ENCODE data around the gene PPM1J.

DNA sequence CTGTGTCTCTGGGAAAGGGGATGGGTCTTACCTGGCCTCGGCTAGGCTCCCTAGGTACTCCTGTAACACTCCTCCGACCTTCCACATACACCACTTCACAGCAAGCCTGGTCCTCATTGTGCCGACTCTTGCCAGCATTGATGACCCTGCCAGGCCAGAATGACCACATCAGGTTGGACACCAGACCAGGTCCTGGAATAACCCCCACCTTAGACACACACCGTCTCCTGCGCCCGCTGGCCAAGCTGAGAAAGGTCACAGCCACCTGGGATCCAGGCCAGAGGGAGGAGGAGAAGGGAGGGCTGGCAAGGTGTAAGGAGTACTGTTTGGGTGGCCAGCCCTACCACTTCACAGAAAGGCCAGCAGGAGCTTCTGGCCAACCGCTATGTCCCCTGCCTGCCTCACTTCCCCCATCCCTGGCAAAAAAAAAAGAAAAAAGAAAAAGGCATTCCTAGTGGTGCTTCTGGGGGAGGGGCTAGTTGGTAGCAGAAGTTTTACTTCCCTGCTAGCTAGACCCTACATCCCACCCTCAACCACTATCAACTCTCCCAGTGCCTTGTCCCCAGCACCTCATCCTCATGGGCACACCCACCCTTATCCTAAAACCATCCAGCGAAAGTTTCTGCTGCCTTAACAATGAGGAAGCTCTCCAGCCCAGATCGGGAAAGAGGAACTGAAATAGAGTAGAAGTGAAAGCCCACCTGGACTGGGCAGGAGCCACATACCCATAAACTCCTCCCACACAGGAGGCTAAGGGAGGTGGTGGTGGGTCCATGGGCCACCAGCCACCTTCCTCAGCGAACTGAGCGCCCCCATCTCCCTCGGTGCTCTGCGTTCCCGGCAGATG, 1.4 kb downstream of the PPM1J start:
- TF ChIP-seq CTCF (IDR thresholded peaks at IDR 0.05; ENCODE audit: poor library complexity): no peak
- no peak for TF ChIP-seq EZH2 (IDR thresholded peaks at IDR 0.05; ENCODE audit: borderline replicate concordance)
- TF ChIP-seq EZH2phosphoT487 (IDR thresholded peaks at IDR 0.05; ENCODE audit: low read depth, severe bottlenecking, unreplicated experiment): no peak

Data from hepatocyte (in vitro differentiated cells).